Stimulated activated CD4-positive, alpha-beta T cell treated with anti-CD3 and anti-CD28 coated beads, Interleukin-4, amount 100 ng/mL, for 1 hour (primary cell): Measurements from ENCODE around the gene FOXB1.
A peak's percentile ranks its signal among the peaks of the same experiment; 100 is the strongest.

ENCODE experiments used
- DNase-seq: peaks from one replicate; pipeline ENCODE4 v3.0.0-alpha.2; 2020

The FOXB1 gene

DNA sequence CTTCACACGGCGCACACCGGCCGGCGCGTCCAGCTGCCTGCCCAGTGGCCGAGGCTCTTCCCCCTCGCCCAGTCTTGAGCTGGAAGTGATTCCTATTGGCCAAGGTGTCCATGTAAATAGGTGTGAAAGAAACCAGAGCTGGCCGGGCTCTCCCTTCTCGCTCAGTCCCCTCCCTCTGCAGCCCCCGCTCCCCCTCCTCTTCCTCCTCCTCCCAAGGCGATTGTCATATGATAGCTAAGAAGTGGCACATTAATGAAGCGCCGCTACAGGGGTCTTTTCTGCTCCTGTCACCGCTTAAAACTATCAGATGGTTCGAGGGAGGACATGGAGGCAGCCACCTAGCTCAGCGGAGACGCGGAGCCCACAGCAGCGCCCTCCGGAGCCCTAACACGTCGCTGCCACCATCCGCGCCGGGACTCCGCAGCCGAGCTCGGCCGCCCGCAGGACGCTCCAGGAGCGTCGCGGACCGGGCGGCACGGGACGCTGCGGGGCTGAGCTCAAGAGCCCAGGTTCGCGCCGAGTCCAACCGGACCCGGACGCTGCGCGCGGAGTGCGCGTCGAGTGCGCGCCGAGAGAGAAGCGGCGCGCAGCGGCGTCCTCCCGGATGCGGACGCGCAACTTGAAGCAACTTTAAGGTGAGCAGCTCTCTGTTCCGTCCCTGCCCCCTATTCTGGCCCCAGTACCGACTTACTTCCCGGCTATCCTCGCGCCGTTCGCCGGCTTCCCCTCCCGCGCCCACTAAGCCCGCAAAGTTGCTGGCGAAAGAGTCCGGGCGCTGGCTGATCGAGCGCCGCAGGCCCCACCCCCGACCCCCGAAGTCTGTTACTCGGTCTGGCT, at the start of gene FOXB1:
TSS of gene FOXB1 (plus strand) at position 303 of the 837 bp plus-strand sequence. CDS start 653 bp downstream, outside the sequence.
- DNase-seq = no peak

DNA sequence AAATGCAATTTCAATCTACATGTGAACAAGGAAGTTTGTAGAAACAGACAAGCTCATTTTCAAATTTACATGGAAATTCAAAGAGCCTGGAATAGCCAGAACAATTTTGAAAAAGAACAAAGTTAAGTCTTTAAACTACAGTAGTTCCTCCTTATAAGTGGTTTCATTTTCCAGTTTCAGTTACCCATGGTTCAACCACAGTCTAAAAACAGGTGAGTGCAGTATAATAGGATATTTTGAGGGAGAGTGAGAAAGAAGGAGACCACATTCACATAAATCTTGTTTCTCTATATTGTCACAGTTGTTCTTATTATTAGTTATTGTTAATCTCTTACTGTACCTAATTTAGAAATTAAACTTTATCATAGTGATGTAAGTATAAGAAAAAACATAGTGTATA, 45.8 kb upstream of the FOXB1 start:
- DNase-seq = no peak

DNA sequence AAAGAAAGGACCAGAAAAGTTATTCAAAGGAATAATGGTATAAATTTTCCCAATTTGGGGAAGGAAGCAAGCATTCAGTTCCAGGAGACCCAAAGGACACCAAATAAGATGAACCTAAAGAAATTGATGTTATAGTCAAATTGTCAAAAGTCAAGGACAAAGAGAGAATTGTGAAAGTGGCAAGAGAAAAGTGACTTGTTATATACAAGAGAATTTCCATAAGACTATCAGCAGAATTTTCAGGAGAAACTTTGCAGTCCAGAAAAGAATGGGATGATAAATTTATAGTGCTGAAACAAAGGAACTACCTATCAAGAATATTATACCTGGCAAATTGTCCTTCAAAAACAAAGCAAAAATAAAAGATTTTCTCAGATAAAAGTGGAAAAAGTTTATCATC, 43.8 kb upstream of the FOXB1 start:
- DNase-seq = no peak

DNA sequence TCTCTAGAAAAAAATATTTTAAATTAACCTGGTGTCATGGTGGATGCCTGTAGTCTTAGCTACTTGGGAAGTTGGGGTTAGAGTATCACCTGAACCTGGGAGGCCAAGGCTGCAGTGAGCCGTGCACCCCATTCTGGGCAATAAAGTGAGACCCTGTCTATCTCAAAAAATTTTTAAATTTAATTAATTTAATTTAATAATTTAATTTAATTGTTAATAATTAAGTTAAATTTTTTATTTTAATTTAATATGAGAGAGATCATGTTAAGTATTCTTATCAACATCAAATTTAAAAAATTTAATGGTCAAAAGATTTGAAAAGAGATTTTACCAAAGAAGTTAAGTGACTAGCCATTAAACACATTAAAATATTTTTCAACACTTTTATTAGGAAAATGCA, 40.8 kb upstream of the FOXB1 start:
- DNase-seq = no peak

DNA sequence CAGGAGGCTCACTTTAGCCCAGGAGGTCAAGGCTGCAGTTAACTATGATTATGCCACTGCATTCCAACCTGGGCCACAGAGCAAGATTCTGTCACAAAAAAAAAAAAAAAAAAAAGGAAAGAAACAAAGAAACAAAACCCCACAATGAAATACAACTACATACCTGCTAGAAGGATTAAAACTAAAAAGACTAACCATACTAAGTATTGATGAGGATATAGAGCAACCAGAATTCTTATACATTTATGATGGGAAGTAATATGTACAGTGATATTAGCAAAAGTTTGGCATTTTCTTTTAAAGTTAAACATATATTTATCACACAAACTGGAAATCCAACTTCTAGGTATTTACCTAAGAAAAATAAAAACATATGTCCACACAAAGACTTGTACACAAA, 40.2 kb upstream of the FOXB1 start:
- no peak for DNase-seq

DNA sequence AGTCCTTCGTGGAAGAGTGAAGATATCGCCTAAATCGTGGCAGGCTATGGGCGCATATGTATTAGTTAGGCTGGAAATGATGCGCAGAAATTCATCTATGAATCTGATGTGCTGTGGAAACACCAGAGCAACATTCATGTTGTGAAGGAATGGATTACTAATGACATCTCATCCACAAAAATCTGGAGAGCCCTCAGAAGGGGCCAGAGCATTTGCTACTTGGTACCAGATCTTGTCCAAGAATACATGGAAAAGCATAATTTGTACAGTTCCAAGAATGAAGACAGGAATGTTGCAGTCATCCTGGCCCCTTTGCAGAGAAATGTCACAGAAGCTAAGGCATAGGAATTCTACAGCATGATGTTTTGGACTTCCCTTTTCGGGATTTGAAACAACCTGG, 38.4 kb upstream of the FOXB1 start:
- no peak for DNase-seq

DNA sequence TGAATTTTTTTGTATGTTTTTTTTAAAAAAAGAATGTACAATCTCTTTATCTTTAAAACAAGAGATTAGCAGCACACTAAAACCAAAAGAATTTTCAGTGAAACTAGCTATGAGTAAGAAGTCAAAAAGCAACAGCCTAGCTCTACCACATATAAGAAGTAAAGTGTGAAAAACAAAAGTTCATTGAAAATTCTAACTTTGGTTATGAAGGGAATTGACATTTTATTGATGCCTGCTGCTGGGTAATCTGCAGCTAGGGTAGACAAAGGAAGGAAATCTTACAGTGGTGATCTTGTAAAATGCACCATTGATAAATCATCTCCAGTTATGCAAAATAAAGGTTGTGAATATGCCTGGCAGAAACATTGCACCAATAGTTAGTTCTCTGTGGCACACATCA, 37.8 kb upstream of the FOXB1 start:
- DNase-seq = no peak

DNA sequence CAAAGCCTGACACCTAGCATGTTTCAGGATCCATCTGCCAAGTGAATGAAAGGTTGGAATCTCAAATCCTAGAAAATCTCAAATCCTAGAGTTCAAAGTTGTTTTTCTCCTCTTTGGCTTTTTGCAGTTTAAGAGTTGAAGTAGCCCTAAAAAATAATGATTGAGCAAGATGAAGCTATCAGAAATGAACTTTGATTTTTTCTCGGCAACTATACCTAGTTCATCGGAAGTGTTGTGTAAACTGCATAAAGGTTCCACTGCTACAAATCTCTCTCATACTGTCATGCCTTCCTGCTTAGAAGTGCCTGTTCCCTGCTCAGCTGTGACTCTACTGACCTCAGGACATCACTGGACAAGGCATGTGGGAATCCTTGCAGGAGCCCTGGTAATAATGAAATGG, 35.8 kb upstream of the FOXB1 start:
- DNase-seq = no peak

DNA sequence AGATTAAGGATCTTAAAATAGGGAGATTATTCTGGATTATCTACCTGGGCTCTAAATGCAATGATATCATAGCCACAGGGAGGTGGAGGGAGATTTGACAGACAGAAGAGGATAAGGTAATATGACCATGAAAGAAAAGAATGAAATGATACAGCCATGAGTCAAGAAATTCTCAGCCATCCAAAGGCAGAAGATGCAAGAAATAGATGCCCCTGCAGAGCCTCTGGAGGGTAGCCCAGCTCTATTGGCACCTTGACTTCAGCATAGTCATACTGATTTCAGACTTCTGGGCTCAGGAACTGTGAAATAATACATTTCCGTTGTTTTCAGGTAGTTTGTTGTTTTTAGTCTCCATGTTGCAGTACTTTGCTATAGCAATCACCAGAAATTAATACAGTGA, 31.9 kb upstream of the FOXB1 start:
- DNase-seq = no peak

DNA sequence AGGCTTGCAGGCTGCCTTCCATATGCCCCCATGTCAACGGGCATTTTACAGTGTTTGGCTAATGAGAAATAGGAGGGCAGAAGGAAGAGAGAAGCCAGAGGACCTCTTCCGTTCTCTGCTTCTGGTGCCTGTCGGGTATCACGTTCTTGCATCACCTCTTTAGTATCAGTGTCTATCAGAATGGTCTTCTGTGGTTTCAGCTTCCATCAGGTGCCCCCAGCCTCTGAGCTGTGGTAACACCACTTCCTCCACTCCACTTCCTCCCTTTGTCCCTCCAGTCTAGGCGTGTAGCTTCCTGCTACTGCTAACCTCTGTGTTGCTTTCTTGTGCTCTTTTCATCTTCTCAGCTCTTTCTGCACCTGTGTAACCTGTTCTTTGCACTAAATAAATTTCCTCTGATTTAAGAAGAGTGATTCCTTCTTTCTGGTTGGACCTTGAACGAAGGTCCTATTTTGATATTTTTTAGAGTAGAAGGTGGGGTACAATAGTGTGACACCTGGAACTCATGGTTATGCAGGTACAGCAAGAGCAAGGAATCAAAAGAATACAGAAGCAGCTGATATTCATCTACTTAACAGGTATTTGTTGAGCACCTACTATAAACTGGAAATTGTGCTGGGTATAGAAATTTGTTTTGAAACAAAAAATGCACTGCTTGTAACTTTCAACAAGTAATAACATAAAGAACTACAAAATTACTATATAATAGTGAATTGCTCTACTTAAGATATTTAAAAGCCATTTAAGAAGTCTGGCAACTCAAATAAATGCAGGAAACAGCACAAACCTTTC, 27.4 kb upstream of the FOXB1 start:
- DNase-seq = no peak

DNA sequence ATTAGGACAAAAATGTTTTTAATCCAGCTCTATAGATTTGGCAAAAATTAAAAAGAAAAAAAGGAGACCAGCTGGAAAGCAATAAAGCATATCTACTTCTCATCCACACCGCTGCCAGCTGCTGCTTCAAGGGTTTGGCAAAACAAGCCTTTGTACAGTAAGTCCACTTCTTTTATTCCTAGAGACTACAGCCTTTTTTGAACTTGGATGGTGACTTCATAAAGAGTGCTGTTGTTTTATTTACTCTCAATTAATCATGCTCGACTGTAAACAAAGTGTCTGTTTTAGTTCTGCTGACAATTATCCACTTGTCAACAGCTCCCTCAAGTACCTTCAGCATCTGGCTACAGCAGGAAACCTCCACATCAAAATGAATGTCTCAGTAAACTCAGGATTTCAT, 12.3 kb upstream of the FOXB1 start:
- DNase-seq = no peak

DNA sequence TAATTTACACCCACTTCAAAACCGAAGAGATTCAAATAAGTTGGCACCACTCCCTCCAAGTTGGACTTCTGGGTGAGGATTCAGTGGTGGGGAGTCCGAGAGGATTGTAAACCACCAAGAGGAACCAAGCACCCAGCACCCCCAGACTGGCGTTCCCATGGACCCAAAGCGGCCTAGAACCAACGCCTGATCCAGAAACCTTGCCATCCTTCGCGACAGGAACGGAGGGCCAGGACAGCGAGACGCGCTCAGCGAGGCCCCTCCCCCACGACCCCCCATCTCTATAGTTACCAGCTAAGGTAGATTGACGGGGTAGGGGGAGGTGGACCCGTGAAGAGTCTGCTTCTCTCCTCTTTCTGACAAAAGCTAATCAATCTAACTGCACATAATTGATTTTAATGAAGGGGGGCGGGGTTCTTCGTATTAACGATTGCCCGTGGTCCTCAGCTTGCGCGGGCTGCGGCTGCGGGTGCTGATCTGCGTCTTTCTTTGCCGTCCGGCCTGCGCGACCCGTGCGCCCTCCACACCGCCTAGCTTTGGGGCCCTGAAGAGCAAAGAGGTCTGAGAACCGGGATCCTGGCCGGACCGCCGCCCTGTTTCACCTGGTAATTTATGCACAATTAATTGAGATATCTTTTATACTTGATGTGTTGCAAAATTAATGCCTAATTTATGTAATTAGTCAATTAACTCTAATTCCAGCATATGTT, 10.9 kb upstream of the FOXB1 start:
- DNase-seq = no peak

DNA sequence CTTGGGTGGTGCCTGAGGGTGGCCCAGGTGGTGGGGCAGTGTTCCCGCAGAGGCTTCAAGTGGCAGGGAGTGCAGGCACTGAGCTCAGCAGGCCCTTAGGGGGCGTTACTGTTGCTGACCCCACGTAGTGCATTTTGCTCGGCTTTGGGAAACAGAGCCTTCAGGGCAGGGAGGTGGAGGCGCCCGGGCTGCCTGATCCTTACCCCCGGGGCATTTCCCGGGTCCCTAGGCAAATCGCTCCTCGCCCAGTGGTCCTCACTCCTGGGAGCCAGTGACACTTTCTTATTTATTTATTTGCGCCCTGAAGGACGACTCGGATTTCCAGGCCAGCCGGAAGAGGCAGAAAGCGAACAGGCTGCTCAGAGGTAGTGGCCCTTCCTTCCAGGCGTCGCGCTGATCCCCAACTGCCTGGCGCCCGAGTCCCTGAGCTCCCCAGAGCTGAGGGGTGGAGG, 10.1 kb upstream of the FOXB1 start:
- DNase-seq = no peak

DNA sequence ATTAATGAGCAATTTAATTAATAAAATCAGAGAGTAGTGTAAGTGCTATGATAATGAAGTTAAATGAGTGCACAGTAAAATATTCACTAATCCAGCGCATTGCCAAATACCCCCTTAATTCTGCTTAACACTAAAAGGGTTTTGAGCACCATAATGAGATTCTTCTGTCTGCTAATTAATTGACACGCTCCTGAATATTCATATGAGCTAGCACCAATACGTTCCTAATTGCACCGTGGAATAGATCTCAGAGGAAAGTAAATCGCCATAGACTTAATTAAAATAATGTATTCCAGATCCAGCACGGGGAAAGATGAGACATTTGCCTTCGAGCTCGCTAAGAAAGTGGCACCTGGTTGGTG, 9.6 kb upstream of the FOXB1 start:
- no peak for DNase-seq

DNA sequence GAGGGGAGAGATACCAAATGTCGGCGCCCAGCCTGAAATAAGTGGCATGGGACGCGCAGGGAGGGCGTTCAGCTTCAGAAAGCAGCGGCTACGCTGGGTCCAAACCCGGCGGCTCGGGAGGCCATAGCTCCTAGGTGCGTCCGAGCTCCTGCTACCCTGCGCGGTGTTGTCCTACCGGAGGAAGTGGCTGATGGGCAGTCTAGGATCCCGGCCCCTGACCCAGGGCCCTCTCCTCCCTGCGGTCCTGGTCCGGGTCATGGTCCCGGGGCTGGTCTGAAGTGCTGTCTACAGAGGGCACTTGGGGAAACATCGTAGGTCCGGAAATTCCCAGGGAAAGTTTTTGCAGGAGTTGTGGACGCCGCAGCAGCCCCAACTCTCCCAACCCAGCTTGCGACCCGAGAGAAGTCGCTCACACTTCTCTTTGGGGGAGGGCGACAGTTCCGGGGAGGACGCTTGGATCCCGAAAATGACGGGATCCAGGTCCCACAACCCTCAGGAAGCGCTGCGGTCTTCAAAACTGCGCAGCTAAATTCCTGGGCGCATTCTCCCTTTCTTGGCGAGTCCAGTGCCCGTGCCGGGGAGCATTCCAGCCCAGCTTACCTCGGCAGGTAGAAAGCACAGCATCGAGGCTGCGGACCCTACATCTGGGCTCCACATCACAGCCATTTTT, 9.1 kb upstream of the FOXB1 start:
- DNase-seq = no peak

DNA sequence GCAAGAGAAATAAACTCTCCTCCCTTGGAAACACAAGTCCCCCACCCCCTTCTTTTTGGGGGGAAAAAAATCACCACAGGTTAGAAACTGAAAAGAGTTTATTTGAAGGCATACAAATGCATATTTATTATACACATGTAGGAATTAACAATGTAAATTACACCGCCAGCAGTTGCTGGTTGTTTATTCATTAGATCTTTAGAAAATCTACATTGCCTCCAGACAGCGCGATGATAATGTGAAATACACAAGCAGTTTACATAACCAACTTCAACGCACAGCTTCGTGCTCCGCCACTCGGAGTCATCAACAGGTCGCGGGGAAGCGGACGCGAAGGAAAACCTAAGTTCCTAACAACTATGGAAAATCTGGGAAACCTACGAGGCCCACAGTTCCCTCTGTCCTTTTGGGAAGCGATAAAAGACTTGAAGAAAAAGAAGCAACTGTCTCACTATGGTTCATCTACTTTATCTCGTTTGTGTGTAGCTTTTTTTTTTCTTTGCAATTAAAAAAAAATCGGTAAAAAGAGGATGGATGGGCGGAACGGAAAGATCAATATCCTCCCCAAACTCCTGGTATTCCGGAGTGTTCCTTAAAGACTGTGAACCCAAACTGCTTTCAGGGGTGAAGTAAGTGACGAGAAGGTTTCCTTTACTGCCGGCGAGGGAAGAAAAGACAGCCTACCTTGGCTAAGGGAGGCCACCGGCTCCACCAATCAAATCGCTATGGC, 8.4 kb upstream of the FOXB1 start:
- no peak for DNase-seq

DNA sequence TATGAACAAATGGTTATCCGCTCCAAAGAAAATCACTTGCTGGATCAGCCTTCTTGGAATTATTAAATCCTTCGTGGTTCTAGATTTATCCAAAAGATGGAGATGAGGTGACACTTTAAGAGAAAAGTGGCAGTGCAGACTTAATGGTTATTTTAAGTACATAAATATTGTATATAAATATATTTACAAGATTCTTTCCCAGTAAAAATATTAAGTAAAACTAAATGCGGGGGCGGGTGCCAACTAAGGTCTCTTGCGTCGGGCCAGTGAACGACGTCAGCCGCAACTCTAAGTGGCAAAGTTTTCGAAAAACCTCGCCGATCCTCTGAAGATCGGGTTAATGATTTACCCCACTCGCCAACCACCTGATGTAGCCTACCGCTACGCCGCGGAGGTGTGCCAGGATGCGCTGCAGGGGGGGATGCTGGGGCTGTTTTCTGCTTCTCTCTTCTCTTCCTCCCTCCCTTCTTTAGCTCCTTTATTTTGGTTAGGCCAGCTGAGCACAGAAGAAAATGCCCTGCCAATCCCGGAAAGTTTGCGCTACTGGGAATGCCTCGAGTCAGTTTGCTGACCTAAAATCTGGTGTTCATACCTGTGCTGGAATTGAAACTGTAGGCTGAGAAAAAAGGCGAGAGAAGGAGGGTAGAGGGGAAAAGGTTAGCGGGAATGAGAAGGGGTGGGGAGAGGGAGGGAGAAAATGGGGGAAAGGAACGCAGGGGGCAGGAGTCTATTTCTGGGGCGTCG, 7.6 kb upstream of the FOXB1 start:
- no peak for DNase-seq

DNA sequence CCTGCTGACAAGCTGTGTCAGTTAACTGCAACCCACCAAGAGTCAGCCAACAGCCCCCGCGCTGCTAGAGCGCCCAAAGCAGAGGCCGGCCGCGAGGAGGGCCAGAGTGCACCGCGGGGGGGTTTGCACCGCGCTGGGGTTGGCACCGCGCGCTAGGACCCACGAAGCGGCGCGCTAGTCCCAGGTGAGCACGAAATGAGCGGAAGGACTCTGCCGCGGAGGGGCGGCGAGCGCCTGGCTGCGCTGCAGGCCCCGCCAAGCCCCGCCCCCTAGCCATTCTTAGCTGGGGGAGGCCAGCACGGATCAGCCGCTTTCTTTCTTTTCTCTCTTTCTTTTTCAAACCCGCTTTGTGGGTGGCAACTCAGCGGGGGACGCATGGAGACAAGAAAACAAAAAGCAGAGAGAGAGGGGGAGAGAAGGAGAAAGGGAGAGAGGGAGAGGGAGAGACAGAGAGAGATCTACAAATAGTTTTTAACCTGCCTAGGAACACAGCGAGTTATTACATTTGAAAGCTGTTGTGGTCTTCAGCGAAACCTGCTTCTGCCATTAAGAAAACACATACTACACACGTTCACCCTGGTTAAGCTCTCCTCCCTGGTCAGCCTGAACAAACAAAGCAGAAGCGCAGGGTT, 6.9 kb upstream of the FOXB1 start:
- peak; percentile 64 for DNase-seq

DNA sequence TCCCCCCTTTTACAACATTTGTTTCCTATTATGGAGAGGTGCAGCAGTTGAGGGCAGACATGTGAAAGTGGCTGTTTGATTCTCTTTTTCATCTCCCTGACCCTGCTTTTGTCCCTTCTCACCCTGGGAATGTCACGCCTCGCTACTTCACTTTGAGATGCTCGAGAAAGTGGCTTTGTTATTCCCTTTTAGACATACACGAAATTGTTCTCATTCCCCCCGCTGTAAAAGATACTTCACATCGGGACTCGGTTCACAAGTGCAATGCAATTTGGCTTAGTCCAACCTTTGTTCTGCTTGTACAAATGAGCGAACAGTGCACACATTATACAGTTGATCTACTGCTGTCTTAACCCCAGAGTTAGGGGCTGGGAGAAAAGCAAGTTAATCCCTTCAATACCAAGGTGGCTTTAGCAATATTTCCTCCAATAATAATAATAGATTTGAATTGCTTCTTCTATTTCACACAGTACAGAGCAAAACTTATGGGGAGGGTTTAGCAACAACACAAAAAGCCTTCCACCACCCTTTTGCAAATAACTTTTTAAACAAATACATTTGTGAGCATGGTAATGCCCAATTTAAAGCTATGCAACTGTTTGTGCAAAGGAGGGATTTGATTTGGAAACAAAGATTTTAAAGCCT, 5.7 kb upstream of the FOXB1 start:
- no peak for DNase-seq

DNA sequence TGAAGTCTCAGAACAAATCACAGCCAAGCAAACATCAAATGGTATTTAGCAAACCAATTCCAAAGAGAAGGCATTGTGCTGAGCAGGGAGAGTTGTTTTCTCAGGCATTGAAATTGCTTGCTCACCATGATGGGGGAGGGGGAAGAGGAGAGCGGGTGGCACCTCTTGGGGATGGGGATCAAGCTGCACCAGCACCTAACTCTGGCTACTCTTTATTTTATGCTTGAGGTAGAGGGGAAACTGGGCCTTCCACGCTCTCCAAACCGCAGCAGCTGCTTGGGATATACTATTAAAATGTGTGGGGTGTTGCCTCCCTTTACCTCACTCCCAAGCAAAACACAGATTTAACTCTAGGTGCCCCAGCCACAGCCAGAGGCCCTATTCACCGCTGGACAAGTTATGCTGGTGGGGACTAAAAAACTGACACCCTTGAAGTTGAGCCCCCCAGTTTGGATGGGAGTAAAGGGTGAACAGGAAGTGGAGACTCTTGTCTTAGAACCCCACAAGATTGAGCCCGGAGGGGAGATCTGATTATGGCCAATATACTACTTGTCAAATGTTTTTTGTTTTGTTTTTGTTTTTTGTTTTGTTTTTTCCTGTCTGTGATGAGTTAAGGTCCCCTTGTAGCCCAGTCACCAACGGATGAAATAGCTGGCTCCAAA, 5.0 kb upstream of the FOXB1 start:
- DNase-seq = no peak
